GM12878 (cell line): ENCODE measurements around the gene AGPAT4.

Experiments
- CBFB ChIP-seq: IDR thresholded peaks from 2 replicates; pipeline ENCODE4 v1.6.1; 2016; ENCODE audit warnings: antibody characterized with exemption, low read depth
- CREB1 ChIP-seq: IDR thresholded peaks from 2 replicates; pipeline ENCODE4 v1.6.1; 2012; ENCODE audit warnings: low read depth, mild to moderate bottlenecking, inconsistent platforms
- EP300 ChIP-seq, 2 experiments: fragments of 150-350 bp in 1 of 2; IDR thresholded peaks; 2 replicates each; pipeline ENCODE4 v1.6.1; 2011 to 2012; ENCODE audit warnings: low read depth in 2 of 2, low read length in 2 of 2, borderline replicate concordance in 1 of 2, improper control_type of control experiment in 1 of 2, inconsistent platforms in 1 of 2; ENCODE audit not compliant: control insufficient read depth in 1 of 2
- HCFC1 ChIP-seq: fragments of 150-350 bp; IDR thresholded peaks from 2 replicates; pipeline ENCODE4 v1.6.1; 2014; ENCODE audit warnings: low read length
- JUND ChIP-seq: IDR thresholded peaks from 2 replicates; pipeline ENCODE4 v1.6.1; 2012; ENCODE audit warnings: low read depth, mild to moderate bottlenecking, low read length, improper control_type of control experiment, moderate library complexity
- RAD21 ChIP-seq: IDR thresholded peaks from 2 replicates; pipeline ENCODE4 v1.6.1; 2011; ENCODE audit warnings: mild to moderate bottlenecking, low read depth, low read length, moderate library complexity; ENCODE audit not compliant: insufficient read depth
- REST ChIP-seq: IDR thresholded peaks from 2 replicates; pipeline ENCODE4 v1.6.1; 2012; ENCODE audit warnings: mild to moderate bottlenecking, low read depth, low read length
- SMARCA5 ChIP-seq: fragments of 450-650 bp; IDR thresholded peaks from 2 replicates; pipeline ENCODE4 v1.6.1; 2017; ENCODE audit warnings: mild to moderate bottlenecking
- SP1 ChIP-seq: IDR thresholded peaks from one replicate; pipeline ENCODE4 v1.6.1; 2011; ENCODE audit warnings: low read depth, low read length
- STAT3 ChIP-seq: IDR thresholded peaks from 2 replicates; pipeline ENCODE4 v1.6.1; 2011; ENCODE audit warnings: low read depth, low read length, improper control_type of control experiment
- TF ChIP-seq, protein P1 (sequence below), 3 experiments: IDR thresholded peaks in 2 of 3; conservative IDR thresholded peaks in 1 of 3; 2 replicates each; pipeline ENCODE4 v1.5.1; 2011; ENCODE audit warnings: low read depth in 3 of 3, low read length in 3 of 3, mild to moderate bottlenecking in 3 of 3, control low read depth in 2 of 3, moderate library complexity in 2 of 3, inconsistent platforms in 1 of 3, mixed read lengths in 1 of 3; ENCODE audit not compliant: control insufficient read depth in 2 of 3, insufficient read depth in 1 of 3; ENCODE audit errors: extremely low read depth in 1 of 3
- TF ChIP-seq, protein P2 (sequence below): IDR thresholded peaks from 2 replicates; pipeline ENCODE4 v1.6.1; 2011; ENCODE audit warnings: mild to moderate bottlenecking, low read depth, low read length, moderate library complexity; ENCODE audit not compliant: insufficient replicate concordance

- TF ChIP-seq, protein P1, sequence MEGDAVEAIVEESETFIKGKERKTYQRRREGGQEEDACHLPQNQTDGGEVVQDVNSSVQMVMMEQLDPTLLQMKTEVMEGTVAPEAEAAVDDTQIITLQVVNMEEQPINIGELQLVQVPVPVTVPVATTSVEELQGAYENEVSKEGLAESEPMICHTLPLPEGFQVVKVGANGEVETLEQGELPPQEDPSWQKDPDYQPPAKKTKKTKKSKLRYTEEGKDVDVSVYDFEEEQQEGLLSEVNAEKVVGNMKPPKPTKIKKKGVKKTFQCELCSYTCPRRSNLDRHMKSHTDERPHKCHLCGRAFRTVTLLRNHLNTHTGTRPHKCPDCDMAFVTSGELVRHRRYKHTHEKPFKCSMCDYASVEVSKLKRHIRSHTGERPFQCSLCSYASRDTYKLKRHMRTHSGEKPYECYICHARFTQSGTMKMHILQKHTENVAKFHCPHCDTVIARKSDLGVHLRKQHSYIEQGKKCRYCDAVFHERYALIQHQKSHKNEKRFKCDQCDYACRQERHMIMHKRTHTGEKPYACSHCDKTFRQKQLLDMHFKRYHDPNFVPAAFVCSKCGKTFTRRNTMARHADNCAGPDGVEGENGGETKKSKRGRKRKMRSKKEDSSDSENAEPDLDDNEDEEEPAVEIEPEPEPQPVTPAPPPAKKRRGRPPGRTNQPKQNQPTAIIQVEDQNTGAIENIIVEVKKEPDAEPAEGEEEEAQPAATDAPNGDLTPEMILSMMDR (IDR thresholded peaks at IDR 0.05 in 2 of 3, conservative IDR thresholded peaks at IDR 0.05 in 1 of 3; ENCODE audit: control insufficient read depth in 2 of 3, extremely low read depth in 1 of 3, insufficient read depth in 1 of 3, low read depth in 3 of 3, low read length in 3 of 3), result no peak
- TF ChIP-seq REST (no peak), EP300 (IDR thresholded peaks at IDR 0.05; ENCODE audit: borderline replicate concordance in 1 of 2, control insufficient read depth in 1 of 2, low read depth in 2 of 2, low read length in 2 of 2) (no peak), SP1 (no peak), RAD21 (no peak), HCFC1 (no peak), CREB1 (no peak), JUND (no peak), CBFB (no peak), SMARCA5 (no peak), STAT3 (no peak)
- TF ChIP-seq, protein P2, sequence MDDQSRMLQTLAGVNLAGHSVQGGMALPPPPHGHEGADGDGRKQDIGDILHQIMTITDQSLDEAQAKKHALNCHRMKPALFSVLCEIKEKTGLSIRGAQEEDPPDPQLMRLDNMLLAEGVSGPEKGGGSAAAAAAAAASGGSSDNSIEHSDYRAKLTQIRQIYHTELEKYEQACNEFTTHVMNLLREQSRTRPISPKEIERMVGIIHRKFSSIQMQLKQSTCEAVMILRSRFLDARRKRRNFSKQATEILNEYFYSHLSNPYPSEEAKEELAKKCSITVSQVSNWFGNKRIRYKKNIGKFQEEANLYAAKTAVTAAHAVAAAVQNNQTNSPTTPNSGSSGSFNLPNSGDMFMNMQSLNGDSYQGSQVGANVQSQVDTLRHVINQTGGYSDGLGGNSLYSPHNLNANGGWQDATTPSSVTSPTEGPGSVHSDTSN, result no peak
Observed at GRCh38 chr6:161261816-161262215, 12.0 kb downstream of the AGPAT4 start.
